GM12878 (cell line): ENCODE data around the gene MDFIC. TPM values are rescaled to one million over a fixed set of nuclear protein-coding genes. Genes with fewer than 3 reads are reported as not detected.

ENCODE experiments used
- EP300 ChIP-seq, 2 experiments: fragments of 150-350 bp in 1 of 2; IDR thresholded peaks; 2 replicates each; pipeline ENCODE4 v1.6.1; 2011 to 2012; ENCODE audit warnings: low read depth in 2 of 2, low read length in 2 of 2, borderline replicate concordance in 1 of 2, improper control_type of control experiment in 1 of 2, inconsistent platforms in 1 of 2; ENCODE audit not compliant: control insufficient read depth in 1 of 2
- ESRRA ChIP-seq: IDR thresholded peaks from 2 replicates; pipeline ENCODE4 v1.6.1; 2012; ENCODE audit warnings: mild to moderate bottlenecking, low read length, improper control_type of control experiment
- EZH2 ChIP-seq: IDR thresholded peaks from 2 replicates; pipeline ENCODE4 v1.6.1; 2012; ENCODE audit warnings: low read depth, mild to moderate bottlenecking, control low read depth, inconsistent platforms, low read length, borderline replicate concordance; ENCODE audit not compliant: control insufficient read depth
- IRF4 ChIP-seq: IDR thresholded peaks from 2 replicates; pipeline ENCODE4 v1.6.1; 2011; ENCODE audit warnings: low read depth, low read length
- MEF2B ChIP-seq: fragments of 450-650 bp; IDR thresholded peaks from 2 replicates; pipeline ENCODE4 v1.6.1; 2018; ENCODE audit warnings: mild to moderate bottlenecking, moderate library complexity; ENCODE audit not compliant: partially characterized antibody, poor library complexity, severe bottlenecking
- MYC ChIP-seq: IDR thresholded peaks from 2 replicates; pipeline ENCODE4 v1.6.1; 2011; ENCODE audit warnings: mild to moderate bottlenecking, low read length, moderate library complexity, inconsistent platforms; ENCODE audit not compliant: insufficient read depth, insufficient replicate concordance, insufficient read length, severe bottlenecking
- POLR2A ChIP-seq: IDR thresholded peaks from 2 replicates; pipeline ENCODE4 v1.6.1; 2011; ENCODE audit warnings: low read depth, mild to moderate bottlenecking, low read length
- RAD21 ChIP-seq: IDR thresholded peaks from 2 replicates; pipeline ENCODE4 v1.6.1; 2011; ENCODE audit warnings: mild to moderate bottlenecking, low read depth, low read length, moderate library complexity; ENCODE audit not compliant: insufficient read depth
- YY1 ChIP-seq: IDR thresholded peaks from 2 replicates; pipeline ENCODE4 v1.6.1; 2011; ENCODE audit warnings: low read depth, mild to moderate bottlenecking, low read length
- ZNF274 ChIP-seq: IDR thresholded peaks from one replicate; pipeline ENCODE4 v1.8.0; 2011; ENCODE audit not compliant: insufficient read length, insufficient read depth
- polyA plus RNA-seq, 11 experiments: library from polyadenylated mRNA; depleted of rRNA in 4 of 11; unstranded in 6 of 11; stranded (reverse) in 5 of 11; fragments of >200 nt; fragmentation: Nextera tagmentation in 4 of 11; fragmentation: Illumina TruSeq in 1 of 11; extraction: Ambion mirVana in 4 of 11; extraction: Trizol in 1 of 11; gene quantifications; 1 replicate in 1 of 11; 2 replicates in 10 of 11; pipeline versions ENCODE4 v1.2.1 to v1.2.3, GENCODE V29; 2011 to 2016; ENCODE audit warnings: inconsistent platforms in 2 of 11, missing spikeins in 2 of 11, low read depth in 1 of 11
- total RNA-seq, 4 experiments: library from RNA; depleted of rRNA in 3 of 4; stranded (reverse); fragments of >200 nt in 3 of 4; fragmentation: Illumina TruSeq in 1 of 4; extraction: Trizol in 1 of 4; gene quantifications; 2 replicates each; pipeline versions ENCODE4 v1.2.1 to v1.2.3, GENCODE V29; 2013 to 2021
- TF ChIP-seq, protein P1 (sequence below): IDR thresholded peaks from 2 replicates; pipeline ENCODE4 v1.6.1; 2011; ENCODE audit warnings: low read depth, mild to moderate bottlenecking, low read length, moderate library complexity, borderline replicate concordance; ENCODE audit errors: extremely low read depth
- TF ChIP-seq, protein P2 (sequence below): IDR thresholded peaks from 2 replicates; pipeline ENCODE4 v1.6.1; 2012; ENCODE audit warnings: low read length, inconsistent platforms
- TF ChIP-seq, protein P3 (sequence below): IDR thresholded peaks from 2 replicates; pipeline ENCODE4 v1.6.1; 2011; ENCODE audit warnings: low read depth, low read length, improper control_type of control experiment, borderline replicate concordance
- TF ChIP-seq, protein P4 (sequence below): fragments of 450-650 bp; IDR thresholded peaks from 2 replicates; pipeline ENCODE4 v1.6.1; 2018; ENCODE audit warnings: borderline replicate concordance, mild to moderate bottlenecking; ENCODE audit not compliant: partially characterized antibody
- TF ChIP-seq, protein P5 (sequence below): fragments of 450-650 bp; IDR thresholded peaks from 2 replicates; pipeline ENCODE4 v1.6.1; 2017; ENCODE audit warnings: low read depth, mild to moderate bottlenecking, moderate library complexity
- TF ChIP-seq, protein P6 (sequence below): IDR thresholded peaks from 2 replicates; pipeline ENCODE4 v1.6.1; 2012; ENCODE audit warnings: low read depth, low read length, improper control_type of control experiment

Gene MDFIC
- total and polyA plus RNA-seq, 10 of the 15 experiments (the other 5 are each of a cell fraction or from before 2014, with no cell fraction given): 7.3 to 58.4 (median 40.0) TPM

DNA sequence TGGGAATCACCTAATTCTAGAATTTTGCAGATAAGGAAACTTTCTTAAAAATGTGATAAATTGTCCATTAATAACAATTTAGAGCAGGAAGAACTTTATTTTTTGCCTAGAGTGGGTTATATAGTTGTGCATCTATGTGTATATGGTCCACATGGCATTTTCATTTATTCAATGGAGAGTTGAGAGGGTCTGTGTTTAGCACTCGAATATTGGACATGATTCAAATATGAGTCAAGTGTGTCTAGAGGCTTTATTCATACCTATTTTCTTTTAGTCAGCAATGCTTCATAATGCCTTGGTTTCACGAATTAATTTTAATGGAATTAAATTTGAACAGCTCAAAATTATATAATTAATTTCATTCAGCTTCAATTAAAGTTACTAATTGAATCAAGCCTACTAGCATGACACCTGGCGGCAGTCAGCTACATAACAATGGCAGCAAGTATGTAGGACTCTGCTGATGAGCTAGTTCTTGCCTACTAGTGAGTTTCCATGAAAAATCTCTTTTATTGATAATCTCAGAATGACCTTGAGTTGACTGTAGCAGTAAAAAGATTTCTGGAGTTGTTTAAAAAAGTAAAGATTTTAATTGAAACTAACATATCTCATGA is 17.7 kb downstream of the MDFIC start (continued):
- no peak for TF ChIP-seq MYC
- no peak for TF ChIP-seq MEF2B
- TF ChIP-seq, protein P1, sequence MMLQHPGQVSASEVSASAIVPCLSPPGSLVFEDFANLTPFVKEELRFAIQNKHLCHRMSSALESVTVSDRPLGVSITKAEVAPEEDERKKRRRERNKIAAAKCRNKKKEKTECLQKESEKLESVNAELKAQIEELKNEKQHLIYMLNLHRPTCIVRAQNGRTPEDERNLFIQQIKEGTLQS: no peak
- TF ChIP-seq, protein P2, sequence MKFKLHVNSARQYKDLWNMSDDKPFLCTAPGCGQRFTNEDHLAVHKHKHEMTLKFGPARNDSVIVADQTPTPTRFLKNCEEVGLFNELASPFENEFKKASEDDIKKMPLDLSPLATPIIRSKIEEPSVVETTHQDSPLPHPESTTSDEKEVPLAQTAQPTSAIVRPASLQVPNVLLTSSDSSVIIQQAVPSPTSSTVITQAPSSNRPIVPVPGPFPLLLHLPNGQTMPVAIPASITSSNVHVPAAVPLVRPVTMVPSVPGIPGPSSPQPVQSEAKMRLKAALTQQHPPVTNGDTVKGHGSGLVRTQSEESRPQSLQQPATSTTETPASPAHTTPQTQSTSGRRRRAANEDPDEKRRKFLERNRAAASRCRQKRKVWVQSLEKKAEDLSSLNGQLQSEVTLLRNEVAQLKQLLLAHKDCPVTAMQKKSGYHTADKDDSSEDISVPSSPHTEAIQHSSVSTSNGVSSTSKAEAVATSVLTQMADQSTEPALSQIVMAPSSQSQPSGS: no peak
- TF ChIP-seq POLR2A: no peak
- TF ChIP-seq, protein P3, sequence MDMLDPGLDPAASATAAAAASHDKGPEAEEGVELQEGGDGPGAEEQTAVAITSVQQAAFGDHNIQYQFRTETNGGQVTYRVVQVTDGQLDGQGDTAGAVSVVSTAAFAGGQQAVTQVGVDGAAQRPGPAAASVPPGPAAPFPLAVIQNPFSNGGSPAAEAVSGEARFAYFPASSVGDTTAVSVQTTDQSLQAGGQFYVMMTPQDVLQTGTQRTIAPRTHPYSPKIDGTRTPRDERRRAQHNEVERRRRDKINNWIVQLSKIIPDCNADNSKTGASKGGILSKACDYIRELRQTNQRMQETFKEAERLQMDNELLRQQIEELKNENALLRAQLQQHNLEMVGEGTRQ: no peak
- TF ChIP-seq, protein P4, sequence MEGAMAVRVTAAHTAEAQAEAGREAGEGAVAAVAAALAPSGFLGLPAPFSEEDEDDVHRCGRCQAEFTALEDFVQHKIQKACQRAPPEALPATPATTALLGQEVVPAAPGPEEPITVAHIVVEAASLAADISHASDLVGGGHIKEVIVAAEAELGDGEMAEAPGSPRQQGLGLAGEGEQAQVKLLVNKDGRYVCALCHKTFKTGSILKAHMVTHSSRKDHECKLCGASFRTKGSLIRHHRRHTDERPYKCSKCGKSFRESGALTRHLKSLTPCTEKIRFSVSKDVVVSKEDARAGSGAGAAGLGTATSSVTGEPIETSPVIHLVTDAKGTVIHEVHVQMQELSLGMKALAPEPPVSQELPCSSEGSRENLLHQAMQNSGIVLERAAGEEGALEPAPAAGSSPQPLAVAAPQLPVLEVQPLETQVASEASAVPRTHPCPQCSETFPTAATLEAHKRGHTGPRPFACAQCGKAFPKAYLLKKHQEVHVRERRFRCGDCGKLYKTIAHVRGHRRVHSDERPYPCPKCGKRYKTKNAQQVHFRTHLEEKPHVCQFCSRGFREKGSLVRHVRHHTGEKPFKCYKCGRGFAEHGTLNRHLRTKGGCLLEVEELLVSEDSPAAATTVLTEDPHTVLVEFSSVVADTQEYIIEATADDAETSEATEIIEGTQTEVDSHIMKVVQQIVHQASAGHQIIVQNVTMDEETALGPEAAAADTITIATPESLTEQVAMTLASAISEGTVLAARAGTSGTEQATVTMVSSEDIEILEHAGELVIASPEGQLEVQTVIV: no peak
- TF ChIP-seq EP300 (IDR thresholded peaks at IDR 0.05; ENCODE audit: borderline replicate concordance in 1 of 2, control insufficient read depth in 1 of 2, low read depth in 2 of 2, low read length in 2 of 2): no peak
- TF ChIP-seq RAD21: peak; percentile 63
- TF ChIP-seq ESRRA: no peak
- TF ChIP-seq YY1: peak; percentile 77
- TF ChIP-seq, protein P5, sequence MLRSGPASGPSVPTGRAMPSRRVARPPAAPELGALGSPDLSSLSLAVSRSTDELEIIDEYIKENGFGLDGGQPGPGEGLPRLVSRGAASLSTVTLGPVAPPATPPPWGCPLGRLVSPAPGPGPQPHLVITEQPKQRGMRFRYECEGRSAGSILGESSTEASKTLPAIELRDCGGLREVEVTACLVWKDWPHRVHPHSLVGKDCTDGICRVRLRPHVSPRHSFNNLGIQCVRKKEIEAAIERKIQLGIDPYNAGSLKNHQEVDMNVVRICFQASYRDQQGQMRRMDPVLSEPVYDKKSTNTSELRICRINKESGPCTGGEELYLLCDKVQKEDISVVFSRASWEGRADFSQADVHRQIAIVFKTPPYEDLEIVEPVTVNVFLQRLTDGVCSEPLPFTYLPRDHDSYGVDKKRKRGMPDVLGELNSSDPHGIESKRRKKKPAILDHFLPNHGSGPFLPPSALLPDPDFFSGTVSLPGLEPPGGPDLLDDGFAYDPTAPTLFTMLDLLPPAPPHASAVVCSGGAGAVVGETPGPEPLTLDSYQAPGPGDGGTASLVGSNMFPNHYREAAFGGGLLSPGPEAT: no peak
- no peak for TF ChIP-seq IRF4
- TF ChIP-seq ZNF274: no peak
- no peak for TF ChIP-seq EZH2
- TF ChIP-seq, protein P6, sequence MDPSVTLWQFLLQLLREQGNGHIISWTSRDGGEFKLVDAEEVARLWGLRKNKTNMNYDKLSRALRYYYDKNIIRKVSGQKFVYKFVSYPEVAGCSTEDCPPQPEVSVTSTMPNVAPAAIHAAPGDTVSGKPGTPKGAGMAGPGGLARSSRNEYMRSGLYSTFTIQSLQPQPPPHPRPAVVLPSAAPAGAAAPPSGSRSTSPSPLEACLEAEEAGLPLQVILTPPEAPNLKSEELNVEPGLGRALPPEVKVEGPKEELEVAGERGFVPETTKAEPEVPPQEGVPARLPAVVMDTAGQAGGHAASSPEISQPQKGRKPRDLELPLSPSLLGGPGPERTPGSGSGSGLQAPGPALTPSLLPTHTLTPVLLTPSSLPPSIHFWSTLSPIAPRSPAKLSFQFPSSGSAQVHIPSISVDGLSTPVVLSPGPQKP: no peak
